ENCODE results near the gene HSP90AB1.

DNA sequence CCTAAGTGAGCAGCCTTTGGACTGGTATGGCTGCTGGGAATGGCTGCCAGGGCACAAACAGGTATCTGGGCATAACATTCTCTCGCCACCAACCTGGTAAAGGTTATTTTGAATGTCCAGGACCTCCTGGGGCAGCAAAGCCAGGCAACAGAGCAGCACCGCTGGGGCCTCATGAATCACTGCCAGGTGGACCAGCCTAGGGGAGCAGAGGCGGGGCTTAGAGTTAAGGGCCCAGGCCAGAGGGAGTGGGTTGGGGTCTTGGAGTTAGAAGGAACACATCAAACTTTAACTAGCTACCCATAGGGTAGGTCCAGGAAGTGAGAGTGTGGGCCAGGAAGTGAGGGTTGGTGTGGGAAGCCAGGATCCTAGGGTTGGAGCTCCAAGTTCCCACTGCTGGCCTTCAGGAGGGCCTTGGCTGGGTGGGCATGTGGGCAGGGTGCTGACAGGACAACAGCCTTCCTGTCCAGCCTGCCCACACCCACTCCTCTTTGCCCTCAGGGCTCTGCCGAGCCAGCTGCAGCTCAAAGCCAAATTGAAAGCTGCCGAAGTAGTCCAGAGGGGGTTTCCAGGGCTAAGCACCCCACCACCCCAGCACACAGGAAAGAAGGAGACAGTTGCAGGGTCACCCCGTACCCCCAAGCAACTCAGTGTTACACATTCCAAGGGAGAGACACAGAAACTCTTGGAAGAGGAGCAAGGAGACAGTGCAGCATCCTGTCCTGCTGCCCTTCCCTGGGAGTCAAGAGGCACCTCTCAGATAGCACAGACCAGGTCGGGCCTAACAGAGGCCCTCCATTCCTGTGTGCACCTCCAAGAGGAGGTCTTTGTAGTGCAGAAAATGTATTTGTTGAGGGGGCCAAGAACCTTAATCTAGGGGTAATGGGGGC is 15.8 kb downstream of the HSP90AB1 start:
- TF ChIP-seq, protein P1, sequence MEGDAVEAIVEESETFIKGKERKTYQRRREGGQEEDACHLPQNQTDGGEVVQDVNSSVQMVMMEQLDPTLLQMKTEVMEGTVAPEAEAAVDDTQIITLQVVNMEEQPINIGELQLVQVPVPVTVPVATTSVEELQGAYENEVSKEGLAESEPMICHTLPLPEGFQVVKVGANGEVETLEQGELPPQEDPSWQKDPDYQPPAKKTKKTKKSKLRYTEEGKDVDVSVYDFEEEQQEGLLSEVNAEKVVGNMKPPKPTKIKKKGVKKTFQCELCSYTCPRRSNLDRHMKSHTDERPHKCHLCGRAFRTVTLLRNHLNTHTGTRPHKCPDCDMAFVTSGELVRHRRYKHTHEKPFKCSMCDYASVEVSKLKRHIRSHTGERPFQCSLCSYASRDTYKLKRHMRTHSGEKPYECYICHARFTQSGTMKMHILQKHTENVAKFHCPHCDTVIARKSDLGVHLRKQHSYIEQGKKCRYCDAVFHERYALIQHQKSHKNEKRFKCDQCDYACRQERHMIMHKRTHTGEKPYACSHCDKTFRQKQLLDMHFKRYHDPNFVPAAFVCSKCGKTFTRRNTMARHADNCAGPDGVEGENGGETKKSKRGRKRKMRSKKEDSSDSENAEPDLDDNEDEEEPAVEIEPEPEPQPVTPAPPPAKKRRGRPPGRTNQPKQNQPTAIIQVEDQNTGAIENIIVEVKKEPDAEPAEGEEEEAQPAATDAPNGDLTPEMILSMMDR (IDR thresholded peaks at IDR 0.05): no peak
- no peak for TF ChIP-seq POLR2A (IDR thresholded peaks at IDR 0.05)
